HG03469 (cell line): ENCODE data around the gene MAPK8IP3.
"Not testable (repeated sequence)": the region's sequence is repeated elsewhere in the genome, so short reads cannot be mapped to it uniquely, and the experiment has no call there.

ENCODE experiments used
- ATAC-seq: cut with Tn5 transposase; IDR thresholded peaks from one replicate; pipeline ENCODE4 v1.9.1; 2021; ENCODE audit warnings: mild to moderate bottlenecking, moderate library complexity, moderate number of reproducible peaks; ENCODE audit not compliant: unreplicated experiment

MAPK8IP3 gene

GRCh38 chr16:1794908-1795666 lies 89.1 kb downstream of the MAPK8IP3 start:
- no peak for ATAC-seq

- not testable (repeated sequence) for ATAC-seq
Observed at GRCh38 chr16:1799263-1799662, 93.3 kb downstream of the MAPK8IP3 start.

DNA sequence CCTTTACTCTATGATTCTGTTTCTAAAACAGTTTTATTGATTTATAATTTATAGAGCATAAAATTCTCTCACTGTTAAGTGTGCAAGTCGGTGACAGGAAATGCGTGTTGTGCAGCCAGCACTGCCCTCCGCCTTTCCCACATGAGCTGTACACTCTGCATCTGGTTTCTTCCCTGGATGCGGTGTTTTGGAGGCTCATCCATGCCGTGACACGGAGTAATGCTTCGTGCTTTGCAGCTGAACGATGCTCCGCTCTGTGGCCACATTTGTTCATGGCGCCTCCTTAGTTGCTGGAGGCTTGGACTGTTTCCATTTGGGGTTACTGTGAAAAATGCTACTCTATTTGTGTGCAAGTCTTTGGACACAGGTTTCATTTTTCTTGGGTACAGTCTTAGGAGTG lies 94.7 kb downstream of the MAPK8IP3 start:
- ATAC-seq: no peak

GRCh38 chr16:1807626-1808025 lies 101.6 kb downstream of the MAPK8IP3 start:
- ATAC-seq: no peak

DNA sequence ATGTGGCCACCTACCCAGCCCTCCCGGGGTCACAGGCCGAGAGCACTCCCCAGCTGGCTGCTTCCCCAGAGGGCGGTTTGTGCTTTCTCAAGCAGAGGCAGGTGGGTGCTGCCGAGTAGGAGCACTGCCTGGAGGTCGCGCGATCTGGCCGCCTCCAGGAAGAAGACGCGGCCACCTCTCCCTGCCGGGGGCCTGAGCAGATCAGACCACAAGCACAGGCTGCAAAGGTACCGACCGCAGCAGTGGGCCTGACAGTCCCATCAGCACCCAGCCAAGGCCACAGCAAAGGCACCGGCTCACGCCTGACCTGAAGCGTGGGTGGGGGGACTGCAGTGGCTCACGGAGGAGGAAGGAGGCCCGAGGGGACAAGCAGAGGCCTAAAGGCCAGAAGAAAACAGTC lies 102.7 kb downstream of the MAPK8IP3 start:
- no peak for ATAC-seq

DNA sequence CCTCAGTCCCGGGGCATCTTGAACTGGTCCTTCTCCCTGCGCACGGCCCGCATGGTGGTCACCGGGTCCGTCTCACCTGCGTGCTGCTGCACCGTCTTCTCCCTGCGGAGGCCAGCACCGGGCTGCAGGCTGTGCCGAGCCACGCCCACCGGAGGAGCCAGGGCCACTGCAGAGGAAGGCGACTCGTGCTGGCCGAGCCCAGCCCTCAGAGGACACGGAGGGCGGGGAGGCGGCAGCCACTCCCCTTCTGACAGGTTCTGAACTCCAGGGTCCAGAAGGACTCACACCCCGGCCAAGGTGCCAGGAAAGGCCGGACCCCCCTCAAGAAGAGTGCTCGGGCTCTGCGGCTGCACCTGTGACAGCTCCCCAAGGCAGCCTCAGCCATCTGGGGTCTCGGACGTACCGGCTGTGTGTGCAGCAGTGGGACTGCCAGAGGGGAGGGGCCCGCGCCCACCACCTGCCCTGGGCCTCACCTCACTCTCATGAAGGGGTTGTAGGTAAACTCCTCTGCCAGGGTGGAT lies 103.3 kb downstream of the MAPK8IP3 start:
- no peak for ATAC-seq

GRCh38 chr16:1810106-1810505 lies 104.1 kb downstream of the MAPK8IP3 start:
- no peak for ATAC-seq

- no peak for ATAC-seq
Observed at GRCh38 chr16:1810536-1810935, 104.5 kb downstream of the MAPK8IP3 start.

DNA sequence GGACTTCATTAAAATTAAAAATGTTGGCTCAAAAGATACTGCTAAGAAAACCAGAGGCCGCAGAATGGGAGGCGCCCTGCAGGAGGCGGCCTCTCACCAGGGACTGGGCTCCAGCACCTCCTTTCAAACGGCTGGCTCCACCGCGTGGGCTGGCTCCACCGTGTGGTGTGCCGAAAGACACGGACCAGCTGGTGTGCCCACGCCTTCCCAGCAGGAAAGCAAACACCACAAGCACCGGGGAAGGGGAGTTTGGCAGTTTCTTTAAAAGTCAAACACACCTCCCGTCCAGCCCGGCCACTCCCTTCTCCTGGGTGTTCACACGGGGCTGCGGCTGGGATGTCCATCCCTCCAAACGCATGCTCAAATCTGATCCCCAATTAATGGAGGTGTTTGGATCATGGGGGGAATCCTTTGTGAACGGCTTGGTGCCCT lies 106.8 kb downstream of the MAPK8IP3 start:
- ATAC-seq: no peak

GRCh38 chr16:1815461-1815860 lies 109.5 kb downstream of the MAPK8IP3 start:
- ATAC-seq: no peak

DNA sequence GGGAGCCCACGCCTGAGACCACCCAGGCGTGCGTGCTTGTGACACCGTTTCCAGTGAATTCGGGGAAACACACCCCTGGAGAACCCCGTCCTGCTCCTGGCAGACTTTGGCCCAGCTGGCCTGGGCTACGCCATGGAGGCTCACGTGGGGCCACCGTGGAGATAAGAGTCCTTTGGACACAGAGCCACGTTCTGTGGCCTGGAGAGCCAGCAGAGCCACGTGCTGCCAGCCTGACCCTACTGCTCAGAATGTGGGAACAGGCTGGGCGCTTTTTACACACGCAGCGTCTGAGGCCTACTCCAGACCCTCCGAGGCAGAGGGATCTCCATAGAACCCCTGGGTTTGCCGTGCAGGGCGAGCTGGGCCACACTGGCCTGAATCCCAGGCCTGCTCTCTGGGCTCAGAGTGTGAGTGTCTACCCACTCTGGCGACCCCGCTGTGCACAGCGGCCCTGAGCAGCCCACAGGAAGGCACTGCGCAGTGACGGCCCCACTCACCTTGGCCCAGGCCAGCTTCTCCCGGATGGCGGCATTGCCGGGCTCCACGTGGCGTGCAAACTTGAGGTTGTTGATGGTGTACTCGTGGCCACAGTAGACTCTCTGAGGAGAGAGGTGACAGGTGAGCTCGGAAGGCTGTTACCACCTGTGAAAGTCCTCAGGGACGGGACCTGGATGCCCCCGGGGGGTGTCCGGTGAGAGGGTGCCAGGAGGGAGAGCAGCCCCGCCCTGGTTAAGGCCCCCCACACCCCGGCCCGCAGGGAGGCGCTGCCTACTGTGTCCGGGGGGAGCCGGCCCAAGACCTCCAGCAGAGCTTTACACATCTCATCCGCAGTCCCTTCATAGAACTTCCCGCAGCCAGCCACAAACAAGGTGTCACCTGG lies 110.6 kb downstream of the MAPK8IP3 start:
- no peak for ATAC-seq

DNA sequence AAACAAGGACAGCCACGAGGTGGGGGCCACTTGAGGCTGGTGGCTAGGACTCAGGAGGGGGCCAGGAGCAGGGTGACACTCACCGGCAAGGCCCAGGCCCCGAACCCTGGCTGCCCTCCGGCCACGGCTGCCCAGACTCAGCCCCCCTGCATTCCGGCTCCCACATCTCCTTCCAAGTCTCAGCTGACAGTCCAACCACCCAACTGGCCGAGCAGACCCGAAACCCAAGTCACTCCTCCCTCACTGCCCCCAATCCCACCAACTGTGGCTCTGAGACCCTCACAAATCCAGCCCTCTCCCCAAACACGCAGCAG lies 111.2 kb downstream of the MAPK8IP3 start:
- no peak for ATAC-seq

DNA sequence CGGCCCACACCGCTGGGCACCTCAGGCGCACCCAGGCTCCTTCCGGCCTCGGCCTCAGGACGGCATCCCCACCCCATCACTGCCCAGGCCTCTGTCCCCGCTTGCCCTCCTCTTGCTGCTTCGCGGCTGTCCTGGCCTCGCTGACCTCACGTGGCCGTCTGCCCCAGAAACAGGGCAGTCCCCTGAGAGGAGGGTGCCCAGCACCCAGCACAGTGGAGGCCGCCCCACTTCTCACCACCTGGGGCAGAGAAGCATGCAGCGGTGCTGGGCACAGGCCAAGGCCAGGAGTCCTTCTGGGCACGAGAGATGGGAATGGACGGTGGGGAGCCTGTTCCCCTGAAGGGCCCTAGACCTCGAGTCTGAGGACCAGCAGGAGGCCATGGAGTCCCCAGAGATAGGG lies 111.7 kb downstream of the MAPK8IP3 start:
- ATAC-seq: no peak

- ATAC-seq: no peak
Observed at GRCh38 chr16:1818204-1818872, 112.3 kb downstream of the MAPK8IP3 start.

GRCh38 chr16:1818873-1819525 lies 113.0 kb downstream of the MAPK8IP3 start:
- ATAC-seq: no peak

DNA sequence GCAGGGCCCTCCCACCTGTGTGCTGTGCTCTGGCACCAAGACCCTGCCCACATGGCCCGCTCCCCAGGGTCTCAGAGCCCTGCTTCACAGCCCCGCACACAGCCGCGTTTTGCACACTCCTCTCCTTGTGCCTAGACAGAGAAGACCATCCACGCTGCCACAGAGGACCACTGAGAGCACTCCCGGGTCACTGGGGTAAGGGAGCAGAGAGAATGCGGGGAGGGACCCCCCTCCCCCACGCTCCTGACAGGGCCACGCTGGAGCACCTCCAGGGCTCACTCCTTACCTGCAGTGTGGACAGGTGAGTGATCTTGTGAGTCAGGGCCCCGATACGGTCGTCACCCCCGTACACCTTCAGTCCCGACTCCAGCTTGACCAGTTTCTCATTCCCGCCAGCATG lies 113.6 kb downstream of the MAPK8IP3 start:
- ATAC-seq: no peak
